ENCODE data around the gene EPS8L3.

GRCh38 chr1:109722908-109723691, 40.6 kb downstream of the EPS8L3 start:
- TF ChIP-seq CTCF (conservative IDR thresholded peaks at IDR 0.05; ENCODE audit: low read depth, low read length) (no peak), EZH2 (IDR thresholded peaks at IDR 0.05; ENCODE audit: borderline replicate concordance, low read depth, low read length, poor library complexity, severe bottlenecking) (no peak)

Measured in A673 (cell line).